ENCODE measurements around the gene CHMP4B.

DNA sequence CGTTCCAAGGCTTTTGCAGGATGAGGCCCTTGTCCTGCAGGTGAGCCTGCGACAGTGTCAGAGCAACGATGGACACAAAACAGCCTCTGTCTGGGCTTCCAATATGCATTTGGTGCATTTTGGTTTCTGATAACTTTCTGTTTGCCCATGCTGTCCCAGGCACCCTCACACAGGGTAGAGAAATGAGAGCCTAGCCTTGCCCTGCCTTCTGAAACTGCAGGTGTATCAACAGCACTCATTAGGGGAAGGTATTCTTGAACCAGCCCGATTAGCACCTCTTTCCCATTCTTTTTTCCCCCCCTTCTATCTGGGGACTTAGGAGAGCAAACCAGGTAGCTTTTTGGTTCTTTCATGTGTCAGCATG lies 30.3 kb downstream of the CHMP4B start:
- TF ChIP-seq POLR2AphosphoS5 (IDR thresholded peaks at IDR 0.05) (no peak), EP300 (IDR thresholded peaks at IDR 0.05) (no peak), POLR2A (IDR thresholded peaks at IDR 0.05) (no peak)
- TF ChIP-seq, protein P1, sequence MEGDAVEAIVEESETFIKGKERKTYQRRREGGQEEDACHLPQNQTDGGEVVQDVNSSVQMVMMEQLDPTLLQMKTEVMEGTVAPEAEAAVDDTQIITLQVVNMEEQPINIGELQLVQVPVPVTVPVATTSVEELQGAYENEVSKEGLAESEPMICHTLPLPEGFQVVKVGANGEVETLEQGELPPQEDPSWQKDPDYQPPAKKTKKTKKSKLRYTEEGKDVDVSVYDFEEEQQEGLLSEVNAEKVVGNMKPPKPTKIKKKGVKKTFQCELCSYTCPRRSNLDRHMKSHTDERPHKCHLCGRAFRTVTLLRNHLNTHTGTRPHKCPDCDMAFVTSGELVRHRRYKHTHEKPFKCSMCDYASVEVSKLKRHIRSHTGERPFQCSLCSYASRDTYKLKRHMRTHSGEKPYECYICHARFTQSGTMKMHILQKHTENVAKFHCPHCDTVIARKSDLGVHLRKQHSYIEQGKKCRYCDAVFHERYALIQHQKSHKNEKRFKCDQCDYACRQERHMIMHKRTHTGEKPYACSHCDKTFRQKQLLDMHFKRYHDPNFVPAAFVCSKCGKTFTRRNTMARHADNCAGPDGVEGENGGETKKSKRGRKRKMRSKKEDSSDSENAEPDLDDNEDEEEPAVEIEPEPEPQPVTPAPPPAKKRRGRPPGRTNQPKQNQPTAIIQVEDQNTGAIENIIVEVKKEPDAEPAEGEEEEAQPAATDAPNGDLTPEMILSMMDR (IDR thresholded peaks at IDR 0.05) = no peak

Data from sigmoid colon (tissue), 4 donors.